22Rv1 (cell line): ENCODE measurements around the gene HIC2.

ENCODE experiments used
- CTCF ChIP-seq: fragments of 450-650 bp; IDR thresholded peaks from 2 replicates; pipeline ENCODE4 v1.5.1; 2017; ENCODE audit warnings: mild to moderate bottlenecking
- ZFX ChIP-seq: fragments of 450-650 bp; IDR thresholded peaks from 2 replicates; pipeline ENCODE4 v1.6.1; 2017; ENCODE audit warnings: antibody characterized with exemption, borderline replicate concordance

DNA sequence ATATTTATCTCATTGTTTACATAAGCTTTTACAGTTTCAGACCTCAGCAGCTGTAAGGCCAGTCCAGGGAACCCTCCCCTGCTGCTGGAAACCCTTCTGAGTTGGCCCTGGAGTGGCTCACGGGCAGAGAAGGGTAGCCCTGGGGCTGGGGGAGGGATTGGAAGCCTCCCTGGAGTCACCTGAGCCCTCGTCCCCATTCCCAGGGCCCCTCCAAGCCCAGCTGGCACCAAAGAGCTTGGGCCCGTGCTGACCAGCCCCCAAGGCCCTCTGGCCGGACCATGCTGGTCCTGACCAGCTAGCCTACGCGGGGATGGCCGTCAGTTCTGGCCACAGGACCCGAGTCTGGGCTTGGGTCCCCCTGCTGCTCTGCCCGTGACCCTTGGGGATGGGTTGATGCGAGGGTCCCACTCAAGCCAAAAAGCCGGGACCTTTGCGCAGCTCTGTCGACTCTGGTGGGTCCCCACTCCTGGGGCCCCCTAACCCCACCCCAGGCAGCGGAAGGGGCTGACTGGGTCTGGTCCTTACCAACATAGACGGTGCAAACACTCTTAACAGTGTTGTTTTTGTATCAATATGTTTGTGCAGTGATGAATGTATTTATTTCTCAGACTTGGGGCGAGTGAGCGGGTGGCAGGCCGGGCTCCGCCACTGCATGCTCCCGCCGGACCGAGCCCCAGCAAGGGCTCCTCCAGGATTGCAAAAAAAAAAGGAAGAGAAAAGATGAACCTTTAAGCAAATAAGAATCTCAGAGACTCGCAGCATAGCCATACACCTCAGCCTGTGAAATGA, 32.6 kb downstream of the HIC2 start:
- TF ChIP-seq CTCF (no peak), ZFX (no peak)
